Stimulated activated CD8-positive, alpha-beta memory T cell treated with anti-CD3 and anti-CD28 coated beads, Interleukin-15, amount 100 ng/mL, for 48 hours (primary cell): ENCODE results near the gene SUPT3H.

Experiments used
- DNase-seq, 2 donors: peaks; one replicate each; pipeline ENCODE4 v3.0.0-alpha.2; 2020; ENCODE audit warnings: low read depth in 2 of 2

Gene SUPT3H

DNA sequence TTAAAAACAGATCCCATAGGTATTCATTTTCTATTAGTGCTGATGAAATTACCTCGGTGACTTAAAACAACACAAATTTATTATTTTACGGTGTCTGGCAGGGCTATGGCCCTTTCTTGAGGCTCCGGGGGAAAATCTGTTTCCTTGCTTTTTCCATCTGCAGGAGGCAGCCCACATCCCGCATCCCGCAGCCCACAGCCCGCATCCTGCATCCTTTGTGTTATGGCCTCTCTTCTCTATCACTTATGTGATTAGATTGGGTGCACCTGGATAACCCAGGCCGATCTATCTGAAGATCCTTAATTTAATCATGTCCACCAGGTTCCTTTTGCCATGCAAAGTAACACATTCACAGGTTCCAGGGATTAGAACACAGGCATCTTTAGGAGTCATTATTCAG is 582.4 kb downstream of the SUPT3H start:
- no peak for DNase-seq

DNA sequence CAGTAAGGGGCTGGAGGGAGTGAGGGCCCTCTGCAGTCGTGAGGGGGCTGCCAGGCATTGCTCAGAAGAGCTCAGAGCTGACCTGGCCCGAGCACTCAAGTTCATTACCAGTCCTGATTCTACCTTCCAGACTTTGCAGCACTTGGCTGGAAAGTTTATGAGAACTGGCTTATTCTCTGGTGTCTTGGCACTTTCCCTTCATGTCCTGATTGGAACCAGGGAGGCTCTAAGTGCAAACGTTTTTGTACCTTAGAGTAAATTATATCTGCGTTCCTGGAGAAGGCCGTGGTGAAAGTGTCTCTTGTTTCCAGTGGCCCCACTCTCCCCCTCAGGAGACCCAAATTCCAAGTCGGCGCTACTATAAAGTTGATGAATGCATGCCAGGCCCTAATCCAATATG is 587.9 kb downstream of the SUPT3H start:
- DNase-seq = no peak

DNA sequence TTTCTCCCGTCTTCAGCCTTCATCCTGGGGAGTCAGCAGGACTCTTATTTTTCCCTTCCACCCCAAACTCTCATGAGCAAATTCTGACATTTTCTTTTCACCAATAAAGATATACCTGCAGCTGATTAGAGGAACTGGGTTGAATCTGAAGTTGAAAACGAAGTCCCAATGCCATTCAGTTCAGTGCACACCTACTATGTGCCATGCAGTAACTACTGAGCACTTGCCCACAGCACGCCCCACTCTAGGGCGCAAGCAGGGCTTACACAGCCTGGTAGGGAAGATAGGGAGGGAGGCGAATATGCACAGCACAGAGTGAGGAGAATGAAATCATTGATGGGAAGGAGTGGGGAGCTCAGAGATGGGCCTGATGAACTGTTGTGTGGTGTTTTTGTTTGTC is 588.7 kb downstream of the SUPT3H start:
- no peak for DNase-seq

DNA sequence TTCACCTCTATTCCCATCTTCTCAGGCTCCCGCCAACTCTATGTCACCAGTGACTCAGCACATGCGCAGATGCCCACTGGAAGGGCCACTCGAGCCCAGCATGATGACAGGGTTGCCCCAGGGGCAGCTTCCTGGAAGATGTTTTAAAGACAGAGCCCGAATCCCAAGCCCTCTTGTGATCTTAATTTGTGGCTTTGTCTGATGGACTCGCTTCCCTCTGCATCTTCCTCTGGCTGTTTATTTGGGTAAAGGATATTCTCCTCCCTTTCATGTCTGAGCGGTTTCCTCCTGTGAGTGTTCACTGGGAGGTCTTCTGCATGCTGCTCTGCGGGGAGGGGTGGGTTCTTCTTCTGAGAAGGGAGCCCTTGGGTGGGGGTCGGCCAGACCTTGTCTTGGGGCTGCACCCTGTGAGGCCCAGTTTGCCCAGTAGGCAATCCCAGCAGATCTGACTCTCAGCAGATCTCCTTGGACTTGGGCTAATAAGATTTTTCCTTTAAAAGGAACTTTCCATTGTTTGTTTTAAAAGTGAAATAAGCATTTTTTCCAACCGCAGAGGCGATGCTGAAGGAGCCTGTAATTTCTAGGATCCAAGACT is 589.2 kb downstream of the SUPT3H start:
- no peak for DNase-seq

DNA sequence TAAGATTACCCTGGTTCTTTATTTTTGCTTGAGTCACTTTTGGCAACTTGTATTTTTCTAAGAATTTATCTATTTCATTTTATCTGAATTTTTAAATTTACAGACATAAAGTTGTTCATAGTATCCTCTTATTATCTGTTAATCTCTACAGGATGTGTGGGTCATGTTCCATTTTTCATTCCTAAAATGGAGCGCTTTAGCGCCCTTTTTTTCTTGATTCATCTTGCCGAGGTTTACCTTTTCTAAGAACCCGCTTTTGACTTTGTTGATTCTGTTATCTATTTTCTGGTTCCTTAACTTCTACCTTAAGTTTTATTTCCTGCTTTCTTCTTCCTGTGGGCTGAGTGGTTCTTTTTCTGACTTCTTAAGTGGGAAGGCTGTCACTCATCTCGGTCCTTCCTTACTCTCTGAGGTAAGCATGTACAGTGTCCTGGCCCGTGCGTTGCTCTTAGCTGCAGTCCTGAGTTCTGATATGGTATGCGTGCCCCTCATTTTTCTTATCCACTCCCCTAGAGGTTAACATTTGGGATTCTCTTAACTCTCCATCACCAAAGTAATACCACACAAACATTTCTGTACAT is 590.4 kb downstream of the SUPT3H start:
- DNase-seq = no peak

DNA sequence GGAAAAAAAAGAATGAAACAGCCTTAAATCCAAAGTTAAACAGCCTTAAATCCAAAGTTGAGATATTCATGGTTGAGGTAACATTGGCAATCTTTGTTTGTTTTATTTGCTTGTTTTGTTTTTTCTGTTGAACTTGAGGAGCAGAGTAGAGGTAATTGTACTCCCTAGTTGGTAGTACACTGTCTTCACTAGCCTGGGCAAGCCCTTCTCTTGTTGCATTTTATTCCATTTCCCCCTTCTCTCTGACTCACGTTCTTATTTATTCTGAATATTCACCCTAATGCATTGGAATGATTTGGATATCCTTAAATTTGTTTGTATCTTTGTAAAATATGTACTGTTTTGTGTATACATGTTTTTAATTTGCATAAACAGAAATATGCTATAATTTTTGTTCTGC is 592.6 kb downstream of the SUPT3H start:
- no peak for DNase-seq

DNA sequence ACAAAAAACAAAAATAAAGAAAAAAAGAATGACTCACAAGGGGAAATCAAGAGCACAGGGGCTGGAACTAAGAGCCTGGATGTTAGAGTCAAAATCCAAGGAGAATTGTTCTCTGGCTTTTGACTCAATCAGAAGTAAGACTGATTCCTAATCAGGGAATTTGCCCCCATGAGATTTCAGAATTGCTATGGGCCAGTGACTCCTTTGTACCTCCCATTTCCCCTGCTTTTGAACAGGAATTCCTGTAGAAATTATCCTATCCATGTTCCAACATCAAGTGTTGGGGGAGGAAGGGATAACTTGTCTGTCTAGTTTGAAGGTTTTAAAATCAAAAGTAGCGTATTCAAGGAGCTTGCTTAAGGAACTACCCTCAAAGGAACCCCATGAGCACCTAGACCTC is 593.5 kb downstream of the SUPT3H start:
- no peak for DNase-seq

DNA sequence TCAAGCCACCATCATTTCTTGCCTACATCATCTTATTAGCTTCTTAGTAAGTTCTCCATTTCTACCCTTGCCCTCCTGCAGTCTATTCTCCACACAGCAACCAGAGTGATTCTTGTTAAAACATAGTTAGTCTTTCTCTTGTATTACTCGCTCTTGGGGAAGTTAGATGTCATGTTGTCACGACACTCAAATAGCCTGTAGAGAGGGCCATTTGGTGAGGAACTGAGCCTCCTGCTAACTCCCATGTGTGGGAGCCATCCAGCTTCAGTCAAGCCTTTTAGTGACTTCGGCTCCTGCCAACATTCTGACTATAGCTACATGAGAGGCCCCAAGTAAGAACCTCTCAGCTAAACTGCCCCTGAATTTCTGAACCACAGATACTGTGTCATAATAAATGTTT is 594.8 kb downstream of the SUPT3H start:
- DNase-seq = no peak

DNA sequence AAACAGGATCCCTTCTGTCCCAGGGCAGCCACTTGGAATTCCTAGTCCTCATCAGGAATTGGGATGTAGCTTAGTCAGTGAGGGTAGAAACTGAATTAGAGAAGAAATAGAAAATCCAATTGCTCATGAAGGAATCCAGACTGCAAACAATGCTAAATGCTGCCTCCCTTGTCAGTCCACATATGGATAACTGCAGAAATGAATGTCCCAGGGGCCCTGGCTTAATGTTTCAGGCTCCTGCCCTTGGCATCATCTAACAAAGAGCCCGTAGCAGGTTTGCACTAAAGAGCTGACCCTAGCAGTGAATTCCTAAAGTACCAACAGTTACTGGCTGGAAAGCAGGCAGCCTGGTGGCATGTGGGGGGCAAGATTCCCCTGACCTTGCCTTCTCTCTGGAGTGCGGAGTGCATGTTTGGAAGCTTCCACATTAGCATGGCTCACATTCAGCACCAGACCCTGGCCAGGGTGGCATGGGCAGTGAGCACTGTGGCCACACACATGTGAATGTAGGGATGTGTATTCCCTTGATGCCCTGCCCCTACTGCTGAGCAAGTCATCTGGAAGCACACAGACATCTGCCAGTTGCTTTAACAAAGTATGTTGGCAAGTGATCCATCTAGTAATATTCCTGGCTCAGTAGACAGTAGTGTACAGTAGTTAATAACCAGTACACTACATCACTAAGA is 595.7 kb downstream of the SUPT3H start:
- DNase-seq = no peak

DNA sequence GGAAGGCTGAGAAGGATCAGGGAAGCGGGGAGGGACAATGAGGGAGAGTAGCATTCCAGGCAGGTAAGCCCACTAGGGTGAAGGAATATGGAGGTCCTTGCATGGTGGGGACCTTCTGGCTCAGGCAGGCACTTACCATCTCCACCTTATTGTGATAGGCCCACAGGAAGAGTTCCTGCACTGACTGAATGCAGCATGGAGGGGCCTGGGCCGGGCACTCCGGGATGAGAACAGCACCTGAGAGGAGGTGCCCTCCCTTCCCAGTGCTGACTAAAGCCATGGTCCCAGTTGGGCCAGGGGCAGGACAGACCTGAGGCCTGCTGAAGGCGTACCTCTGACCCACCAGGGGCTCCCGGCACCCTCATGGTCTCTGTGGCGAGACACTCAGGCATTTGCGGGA is 597.6 kb downstream of the SUPT3H start:
- DNase-seq = no peak

DNA sequence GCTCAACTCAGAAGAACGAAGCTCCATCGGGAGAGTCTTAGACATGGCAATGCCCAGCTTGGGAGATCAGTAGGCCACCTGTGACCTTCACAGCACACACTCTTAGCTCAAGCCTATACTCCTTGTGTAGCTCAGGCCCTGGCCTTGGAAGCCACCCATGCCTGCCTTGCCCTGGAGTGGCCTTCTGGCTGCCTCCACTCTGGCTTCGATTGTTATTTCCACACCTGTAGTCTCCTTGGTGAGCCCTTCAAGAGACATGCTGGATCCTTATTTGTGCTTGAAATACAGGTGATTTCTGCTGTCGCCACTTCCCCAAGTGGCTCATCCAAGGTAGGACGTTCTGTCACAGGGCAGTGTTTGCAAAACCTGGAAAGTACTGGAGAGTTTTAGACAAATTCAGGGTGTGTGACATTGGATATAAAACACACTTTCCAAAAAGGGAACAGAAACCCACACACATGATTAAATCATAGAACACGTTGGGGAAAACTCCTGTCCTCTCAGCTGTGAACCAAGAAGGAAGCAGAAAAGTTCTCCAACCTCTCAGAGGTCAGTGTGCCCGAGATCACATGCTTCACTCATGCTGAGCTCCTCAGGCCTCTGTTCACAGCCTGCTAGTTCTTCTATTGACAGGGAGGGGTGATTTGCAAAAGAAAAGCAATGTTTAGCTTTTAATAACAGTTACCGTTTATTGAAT is 598.5 kb downstream of the SUPT3H start:
- no peak for DNase-seq
